ENCODE measurements around the gene RCSD1.

Gene RCSD1

GRCh38 chr1:167669209-167670124 is 39.4 kb downstream of the RCSD1 start:
- DNase-seq (ENCODE audit: low spot score): no peak

- no peak for DNase-seq (ENCODE audit: low spot score)
These were observed 40.5 kb downstream of the RCSD1 start for GRCh38 chr1:167670563-167670962.

- DNase-seq (ENCODE audit: low spot score): no peak
These were observed 41.9 kb downstream of the RCSD1 start for GRCh38 chr1:167671727-167672511.

GRCh38 chr1:167672831-167673230 is 42.8 kb downstream of the RCSD1 start:
- DNase-seq (ENCODE audit: low spot score): no peak

GRCh38 chr1:167673265-167673664 is 43.2 kb downstream of the RCSD1 start:
- DNase-seq (ENCODE audit: low spot score): no peak

- no peak for DNase-seq (ENCODE audit: low spot score)
These were observed 44.1 kb downstream of the RCSD1 start for GRCh38 chr1:167674156-167674555.

GRCh38 chr1:167675440-167675839 is 45.4 kb downstream of the RCSD1 start:
- DNase-seq (ENCODE audit: low spot score): no peak

- no peak for DNase-seq (ENCODE audit: low spot score)
These were observed 46.3 kb downstream of the RCSD1 start for GRCh38 chr1:167676205-167676915.

- no peak for DNase-seq (ENCODE audit: low spot score)
These were observed 47.1 kb downstream of the RCSD1 start for GRCh38 chr1:167676916-167677848.

- no peak for DNase-seq (ENCODE audit: low spot score)
These were observed 48.4 kb downstream of the RCSD1 start for GRCh38 chr1:167678422-167678821.

- no peak for DNase-seq (ENCODE audit: low spot score)
These were observed 48.8 kb downstream of the RCSD1 start for GRCh38 chr1:167678838-167679237.

GRCh38 chr1:167679714-167680113 is 49.7 kb downstream of the RCSD1 start:
- DNase-seq (ENCODE audit: low spot score): no peak

GRCh38 chr1:167681024-167681423 is 51.0 kb downstream of the RCSD1 start:
- no peak for DNase-seq (ENCODE audit: low spot score)

GRCh38 chr1:167681451-167682098 is 51.5 kb downstream of the RCSD1 start:
- DNase-seq (ENCODE audit: low spot score): no peak

GRCh38 chr1:167683226-167683625 is 53.2 kb downstream of the RCSD1 start:
- DNase-seq (ENCODE audit: low spot score): no peak

- DNase-seq (ENCODE audit: low spot score): no peak
These were observed 53.8 kb downstream of the RCSD1 start for GRCh38 chr1:167683641-167684502.

GRCh38 chr1:167685844-167686243 is 55.8 kb downstream of the RCSD1 start:
- no peak for DNase-seq (ENCODE audit: low spot score)

GRCh38 chr1:167687919-167688519 is 58.0 kb downstream of the RCSD1 start:
- DNase-seq (ENCODE audit: low spot score): peak; percentile 82

- no peak for DNase-seq (ENCODE audit: low spot score)
These were observed 59.5 kb downstream of the RCSD1 start for GRCh38 chr1:167689567-167689920.

- DNase-seq (ENCODE audit: low spot score): no peak
These were observed 60.0 kb downstream of the RCSD1 start for GRCh38 chr1:167690053-167690452.
